ENCODE data around the gene ANKAR.

- TF ChIP-seq CTCF (IDR thresholded peaks at IDR 0.05 in 2 of 3, conservative IDR thresholded peaks at IDR 0.05 in 1 of 3; ENCODE audit: borderline replicate concordance in 1 of 3, insufficient read depth in 1 of 3, low read depth in 2 of 3, low read length in 2 of 3): peak; percentile 91 to 100 (median 96)
- TF ChIP-seq EGR1 (IDR thresholded peaks at IDR 0.05; ENCODE audit: low read depth): no peak
- TF ChIP-seq POLR2AphosphoS5 (IDR thresholded peaks at IDR 0.05; ENCODE audit: low read depth, low read length): peak; percentile 97
- peak; percentile 94 for TF ChIP-seq POLR2A (IDR thresholded peaks at IDR 0.05; ENCODE audit: borderline replicate concordance, extremely low read depth, insufficient read depth, insufficient read length)
Observed at GRCh38 chr2:189661148-189661956, 13.1 kb upstream of the ANKAR start, which contains the start of gene ASNSD1.
